Adrenal gland (tissue), 12 donors: ENCODE data around the gene ARID5B. TPM values are rescaled to one million over a fixed set of nuclear protein-coding genes. Genes with fewer than 3 reads are reported as not detected.
A peak's percentile ranks its signal among the peaks of the same experiment; 100 is the strongest.

ENCODE experiments used
- DNase-seq, 7 donors: peaks; one replicate each; pipeline ENCODE4 v3.0.0-alpha.2; 2019 to 2020
- H3K27ac ChIP-seq, 5 donors: fragments of 200-600 bp; sonication (generic) in 4 of 5; 1 replicate in 3 of 5; 2 replicates in 2 of 5; pipeline versions ENCODE4 v1.5.1 to v1.8.0; 2016 to 2020; ENCODE audit warnings: mild to moderate bottlenecking in 1 of 5
- H3K27me3 ChIP-seq: fragments of 200-600 bp; 2 replicates; pipeline ENCODE4 v1.8.0; 2021
- H3K36me3 ChIP-seq, 2 donors: fragments of 200-600 bp; replicated peaks in 1 of 2; 1 replicate in 1 of 2; 2 replicates in 1 of 2; pipeline versions ENCODE4 v1.5.1 to v1.8.0; 2018 to 2022
- H3K4me1 ChIP-seq, 2 donors: fragments of 200-600 bp; replicated peaks in 1 of 2; 1 replicate in 1 of 2; 2 replicates in 1 of 2; pipeline versions ENCODE4 v1.5.1 to v1.8.0; 2018 to 2021
- H3K4me3 ChIP-seq, 4 donors: fragments of 200-600 bp; sonication (generic) in 3 of 4; one replicate each; pipeline ENCODE4 v1.5.1; 2016 to 2018
- H3K9me3 ChIP-seq, 3 donors: fragments of 200-600 bp; sonication (generic) in 1 of 3; replicated peaks in 1 of 3; 1 replicate in 2 of 3; 2 replicates in 1 of 3; pipeline versions ENCODE4 v1.5.1 to v1.8.0; 2016 to 2021
- CTCF ChIP-seq, 6 experiments: fragments of 450-650 bp in 4 of 6; fragments of 200-600 bp in 2 of 6; sonication (generic) in 1 of 6; IDR thresholded peaks; 1 replicate in 5 of 6; 2 replicates in 1 of 6; pipeline versions ENCODE4 v1.5.1 to v1.8.0; 2016 to 2021; ENCODE audit warnings: antibody characterized with exemption in 6 of 6, mild to moderate bottlenecking in 2 of 6, moderate library complexity in 1 of 6
- POLR2A ChIP-seq, 2 donors: fragments of 450-650 bp; IDR thresholded peaks; one replicate each; pipeline ENCODE4 v1.6.1; 2017; ENCODE audit warnings: antibody characterized with exemption in 2 of 2, mild to moderate bottlenecking in 2 of 2, moderate library complexity in 1 of 2
- WGBS, 4 donors: extraction: QIAGEN DNeasy Blood & Tissue Kit in 2 of 4; methylation state at CpG; one replicate each; pipeline versions ENCODE4 v1.1.5 to v1.1.7; 2013 to 2017; 5-methylcytosine and 5-hydroxymethylcytosine counted together
- intact Hi-C, 2 donors: fragments of 100-400 bp; cut with DNase I; formaldehyde crosslinking; loops; one replicate each; pipeline versions ENCODE4 v1.14.1 to v1.15.0; 2022 to 2023
- polyA plus RNA-seq, 3 donors: library from polyadenylated mRNA; stranded (reverse); fragments of 200-250 nt in 2 of 3; fragments of 350-450 nt in 1 of 3; fragmentation: Illumina TruSeq in 1 of 3; extraction: RNeasy Lipid Tissue Mini Kit (QIAGEN cat#74804) in 1 of 3; gene quantifications; one replicate each; pipeline ENCODE4 v1.2.3, GENCODE V29; 2013 to 2014
- total RNA-seq, 9 donors: library from RNA; depleted of rRNA in 4 of 9; stranded (reverse); fragments of >200 nt in 4 of 9; fragments of 120-200 nt in 1 of 9; fragmentation: NEBNext Ultra II Directional in 1 of 9; extraction: Animal tissue kit (Norgen Biotek cat#: 25700) in 1 of 9; gene quantifications; one replicate each; pipeline versions ENCODE4 v1.1.0 to v1.2.4, GENCODE V29; 2013 to 2023
- donor health status: healthy with polysubstance abuse.
- donor health status: Bipolar disorder and iron deficiency.
- donor health status: DM: yes; HTN: yes; CAD: no.
- donor health status: DM: no; HTN: no; CAD: no.
- donor health status: DM: no; HTN: no; CAD: no.
- donor health status: DM: yes; HTN: yes; CAD: no.

The ARID5B gene
- total and polyA plus RNA-seq, 12 donors, result 5.7 to 42.4 (median 23.8) TPM

- Histone ChIP-seq H3K27ac (no peak overlapping the region), H3K27me3 (no peaks in the 10 kb centered on the region), H3K4me3 (no peak overlapping the region), H3K9me3 (no peaks in the 10 kb centered on the region), H3K4me1 (peaks cover 10 to 26% of the 10 kb centered on the region in 2 donors), H3K36me3 (no peaks in the 10 kb centered on the region)
- 94 to 98% (median 96%) methylated on average over 3 of the region's 3 CpGs for WGBS, 4 donors
- intact Hi-C loops, result loop anchor here in 1 of 2 donors (10.0 kb wide), 1 partner anchor 339 kb away; no protein-coding TSS in a partner anchor
- DNase-seq, result no peak
- no peak for TF ChIP-seq CTCF (IDR thresholded peaks at IDR 0.05)
These were observed 4.5 kb downstream of the ARID5B start for GRCh38 chr10:61905837-61906561.

- Histone ChIP-seq H3K4me3 (no peak overlapping the region), H3K9me3 (no peaks in the 10 kb centered on the region), H3K27ac (no peak overlapping the region), H3K27me3 (no peaks in the 10 kb centered on the region), H3K4me1 (peaks cover 10 to 31% of the 10 kb centered on the region in 2 donors), H3K36me3 (no peaks in the 10 kb centered on the region)
- DNase-seq, result no peak
- intact Hi-C loops, result loop anchor here in 1 of 2 donors (10.0 kb wide), 1 partner anchor 338 kb away; no protein-coding TSS in a partner anchor
- WGBS, 4 donors, result 46 to 98% (median 95%) methylated on average over 2 of the region's 2 CpGs
- TF ChIP-seq POLR2A (IDR thresholded peaks at IDR 0.05), result no peak
- no peak for TF ChIP-seq CTCF (IDR thresholded peaks at IDR 0.05)
These were observed 5.0 kb downstream of the ARID5B start for GRCh38 chr10:61906562-61906901.

GRCh38 chr10:61907011-61907410, 5.5 kb downstream of the ARID5B start:
- no peak overlapping the region for H3K4me3 ChIP-seq
- no peaks in the 10 kb centered on the region for H3K36me3 ChIP-seq
- peak overlapping the region in 2 of 5 donors; percentile 2 to 51 for H3K27ac ChIP-seq
- H3K4me1 ChIP-seq, result peaks cover 10 to 35% of the 10 kb centered on the region in 2 donors
- TF ChIP-seq CTCF (IDR thresholded peaks at IDR 0.05), result no peak
- no peak for TF ChIP-seq POLR2A (IDR thresholded peaks at IDR 0.05)
- no peak for DNase-seq
- H3K27me3 ChIP-seq, result no peaks in the 10 kb centered on the region
- WGBS, 4 donors, result 89 to 96% (median 90%) methylated on average over 2 of the region's 2 CpGs
- intact Hi-C loops, result loop anchor here in 1 of 2 donors (10.0 kb wide), 1 partner anchor 338 kb away; no protein-coding TSS in a partner anchor
- no peaks in the 10 kb centered on the region for H3K9me3 ChIP-seq

- no peak for TF ChIP-seq CTCF (IDR thresholded peaks at IDR 0.05)
- TF ChIP-seq POLR2A (IDR thresholded peaks at IDR 0.05), result no peak
- 74 to 89% (median 81%) methylated on average over 3 of the region's 3 CpGs for WGBS, 4 donors
- H3K27ac ChIP-seq, result peak overlapping the region in 2 of 5 donors; percentile 2 to 51
- H3K36me3 ChIP-seq, result no peaks in the 10 kb centered on the region
- no peak overlapping the region for H3K4me3 ChIP-seq
- DNase-seq, result no peak
- H3K4me1 ChIP-seq, result peaks cover 10 to 39% of the 10 kb centered on the region in 2 donors
- intact Hi-C loops, result loop anchor here in 1 of 2 donors (10.0 kb wide), 1 partner anchor 337 kb away; no protein-coding TSS in a partner anchor
- no peaks in the 10 kb centered on the region for H3K27me3 ChIP-seq
- H3K9me3 ChIP-seq, result no peaks in the 10 kb centered on the region
These were observed 6.1 kb downstream of the ARID5B start for GRCh38 chr10:61907587-61907986.
